Measurements from ENCODE around the gene PSORS1C1.
"Not testable (repeated sequence)": the region's sequence is repeated elsewhere in the genome, so short reads cannot be mapped to it uniquely, and the experiment has no call there.

PSORS1C1 gene

DNA sequence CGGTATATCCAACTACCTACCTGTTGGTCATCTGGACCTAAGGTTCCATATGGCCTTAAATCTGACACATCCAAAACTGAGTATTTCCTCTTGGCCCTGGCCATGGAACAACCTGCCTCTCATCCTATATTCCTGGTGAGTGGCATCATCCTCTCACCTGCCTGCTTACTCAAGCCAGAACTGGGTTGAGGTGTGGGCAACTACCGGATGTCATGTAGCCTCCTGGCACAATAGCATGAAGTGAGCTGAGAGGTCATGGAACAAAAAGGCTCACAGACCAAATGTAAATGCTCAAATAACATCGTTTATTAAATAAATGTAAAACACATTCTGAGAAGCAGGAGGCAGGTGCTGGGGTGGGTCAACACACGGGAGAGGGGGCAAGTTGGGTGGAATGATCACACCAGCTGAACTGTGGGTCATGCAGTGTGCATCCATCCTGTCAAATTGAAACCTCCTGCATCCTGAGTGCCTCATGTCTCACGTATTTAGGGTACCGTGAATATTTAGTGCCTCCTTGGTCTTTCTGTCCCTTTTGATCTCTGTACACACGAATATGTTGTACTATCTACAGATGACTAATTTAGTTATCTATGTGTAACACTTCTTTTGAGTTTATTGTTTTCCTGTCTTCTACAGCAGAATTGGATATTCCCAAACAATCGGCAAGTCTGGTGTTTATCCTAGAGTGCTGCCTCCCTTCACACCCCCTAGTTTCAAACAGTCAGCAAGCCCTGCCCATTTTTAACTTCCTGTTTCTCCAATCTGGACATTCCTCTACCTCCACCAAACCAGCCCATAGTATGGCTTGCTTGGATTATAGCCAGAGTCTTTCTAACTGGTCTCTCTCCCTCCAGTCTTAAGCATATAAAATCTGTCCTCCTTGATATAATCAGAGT lies 63.8 kb downstream of the PSORS1C1 start:
- no peak for DNase-seq (ENCODE audit: low read depth)

DNA sequence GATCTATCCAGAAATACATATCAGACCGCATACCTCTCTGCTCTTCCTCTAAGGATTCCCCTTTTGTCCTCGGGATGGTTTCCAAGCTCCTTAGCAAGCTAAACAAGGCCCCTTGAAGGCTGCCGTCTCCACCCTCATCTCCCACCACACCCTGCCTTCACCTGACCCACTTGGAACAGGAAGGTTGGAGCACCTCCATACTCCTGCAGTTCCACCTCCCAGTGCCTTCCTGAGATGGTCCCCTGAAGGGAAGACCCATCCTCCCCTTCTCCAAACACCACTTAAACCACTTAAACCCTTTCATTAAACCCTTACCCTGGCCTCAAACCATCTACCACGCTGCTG lies 64.4 kb downstream of the PSORS1C1 start:
- DNase-seq (ENCODE audit: low read depth), result no peak

GRCh38 chr6:31179896-31180295 lies 65.3 kb downstream of the PSORS1C1 start:
- no peak for DNase-seq (ENCODE audit: low read depth)

- no peak for DNase-seq (ENCODE audit: low read depth)
Observed at GRCh38 chr6:31180500-31180899, 65.9 kb downstream of the PSORS1C1 start.

GRCh38 chr6:31183287-31183686 lies 68.7 kb downstream of the PSORS1C1 start:
- not testable (repeated sequence) for DNase-seq (ENCODE audit: low read depth)

- not testable (repeated sequence) for DNase-seq (ENCODE audit: low read depth)
Observed at GRCh38 chr6:31183859-31184258, 69.3 kb downstream of the PSORS1C1 start.

DNA sequence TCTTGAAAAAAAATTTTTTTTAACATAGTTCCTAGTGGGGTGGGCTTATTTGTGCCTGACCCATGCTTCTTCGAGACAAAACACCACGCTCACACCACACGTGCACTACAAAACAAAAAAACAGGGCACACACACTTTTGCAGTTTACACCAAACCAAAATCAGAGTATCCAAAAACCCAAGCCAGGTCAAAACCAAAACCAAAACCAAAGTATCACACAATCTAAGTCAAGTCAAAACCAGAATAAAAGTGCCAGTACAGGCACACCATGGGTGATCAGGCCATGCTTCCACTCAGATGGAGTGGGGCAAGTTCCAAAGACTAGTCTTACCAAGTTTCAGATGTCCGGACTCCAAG lies 71.1 kb downstream of the PSORS1C1 start:
- not testable (repeated sequence) for DNase-seq (ENCODE audit: low read depth)

DNA sequence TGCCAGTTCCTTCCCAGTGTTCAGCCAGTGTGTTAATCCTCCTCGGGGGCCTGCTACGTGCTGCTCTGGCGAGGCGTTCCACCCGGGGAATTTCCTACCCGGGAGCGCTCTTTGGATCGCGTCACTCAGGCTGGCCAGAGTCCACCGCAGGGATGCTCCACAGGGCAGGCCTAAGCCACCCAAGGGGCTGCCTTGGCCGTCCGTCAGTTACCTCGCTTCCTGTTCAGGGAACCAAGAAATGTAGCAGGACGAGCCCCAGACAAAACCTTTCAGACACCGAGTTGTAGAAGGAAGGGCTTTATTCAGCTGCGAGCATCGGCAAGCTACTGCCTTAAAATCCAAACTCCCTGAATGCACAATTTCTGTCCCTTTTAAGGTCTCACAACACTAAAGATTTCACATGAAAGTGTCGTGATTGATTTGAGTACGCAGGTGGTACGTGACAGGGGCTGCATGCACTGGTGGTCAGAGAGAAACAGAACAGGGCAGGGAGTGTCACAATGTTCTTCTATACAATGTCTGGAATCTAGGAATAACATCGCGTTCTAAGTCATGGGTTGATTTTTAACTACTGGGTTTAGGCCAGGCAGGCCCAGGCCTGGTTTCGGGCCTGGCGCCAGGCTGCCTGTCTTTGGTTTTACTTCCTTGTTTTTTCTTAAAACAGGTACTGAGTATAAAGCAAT lies 71.6 kb downstream of the PSORS1C1 start:
- no peak for DNase-seq (ENCODE audit: low read depth)

GRCh38 chr6:31187780-31188194 lies 73.2 kb downstream of the PSORS1C1 start:
- no peak for DNase-seq (ENCODE audit: low read depth)

DNA sequence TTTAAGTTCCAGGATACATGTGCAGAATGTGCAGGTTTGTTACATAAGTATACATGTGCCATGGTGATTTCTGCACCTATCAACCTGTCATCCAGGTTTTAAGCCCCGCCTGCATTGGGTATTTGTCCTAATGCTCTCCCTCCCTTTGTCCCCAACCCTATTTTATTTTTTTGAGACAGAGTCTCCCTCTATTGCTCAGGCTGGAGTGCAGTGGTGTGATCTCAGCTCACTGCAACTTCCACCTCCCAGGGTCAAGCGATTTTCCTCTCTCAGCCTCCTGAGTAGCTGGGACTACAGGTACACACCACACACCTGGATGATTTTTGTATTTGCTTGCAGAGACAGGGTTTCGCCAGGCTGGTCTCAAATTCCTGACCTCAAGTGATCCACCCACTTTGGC lies 74.6 kb downstream of the PSORS1C1 start:
- not testable (repeated sequence) for DNase-seq (ENCODE audit: low read depth)

Measured in stimulated activated CD8-positive, alpha-beta memory T cell treated with anti-CD3 and anti-CD28 coated beads, Interleukin-15, amount 100 ng/mL, for 24 hours (primary cell).